ENCODE data around the gene CD14.
A peak's percentile ranks its signal among the peaks of the same experiment; 100 is the strongest.
"Not testable (repeated sequence)": the region's sequence is repeated elsewhere in the genome, so short reads cannot be mapped to it uniquely, and the experiment has no call there.

The CD14 gene

DNA sequence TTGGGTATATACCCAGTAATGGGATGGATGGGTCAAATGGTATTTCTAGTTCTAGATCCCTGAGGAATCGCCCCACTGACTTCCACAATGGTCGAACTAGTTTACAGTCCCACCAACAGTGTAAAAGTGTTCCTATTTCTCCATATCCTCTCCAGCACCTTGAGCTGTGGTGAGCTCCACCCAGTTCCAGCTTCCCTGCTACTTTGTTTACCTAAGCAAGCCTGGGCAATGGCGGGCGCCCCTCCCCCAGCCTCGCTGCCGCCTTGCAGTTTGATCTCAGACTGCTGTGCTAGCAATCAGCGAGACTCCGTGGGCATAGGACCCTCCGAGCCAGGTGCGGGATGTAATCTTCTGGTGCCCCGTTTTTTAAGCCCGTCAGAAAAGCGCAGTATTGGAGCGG, 39.9 kb downstream of the CD14 start:
- not testable (repeated sequence) for DNase-seq

DNA sequence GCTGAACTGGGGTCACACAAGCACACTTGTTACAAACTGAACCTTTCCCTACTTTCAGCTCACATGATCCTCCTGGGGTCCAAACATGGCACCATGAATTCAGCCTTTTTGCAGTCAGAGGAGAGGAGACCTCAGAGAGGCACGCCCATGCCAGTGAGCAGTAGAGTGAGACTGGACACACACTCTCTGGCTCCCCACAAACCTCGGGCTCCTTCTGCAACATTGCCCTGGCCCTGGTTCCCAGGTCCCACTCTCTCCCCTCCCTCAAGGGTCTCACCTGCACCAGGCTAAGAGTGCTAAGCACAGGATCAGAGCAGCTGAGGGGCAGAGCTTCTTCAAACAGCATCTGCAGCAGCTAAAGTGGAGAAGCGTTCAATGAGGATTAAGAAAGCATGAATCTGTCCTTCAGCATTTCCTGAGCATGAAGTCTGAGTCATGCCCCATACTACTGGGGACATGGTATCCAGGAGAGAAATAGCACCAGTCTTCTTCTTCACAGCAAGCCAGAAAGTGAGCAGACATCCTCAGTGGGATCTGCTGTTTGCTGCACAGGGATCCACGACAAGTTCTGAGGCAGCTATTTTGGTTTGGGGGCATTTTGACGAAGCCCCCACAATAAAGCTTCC, 41.1 kb downstream of the CD14 start:
- DNase-seq: peak in 1 of 2 experiments; percentile 17

DNA sequence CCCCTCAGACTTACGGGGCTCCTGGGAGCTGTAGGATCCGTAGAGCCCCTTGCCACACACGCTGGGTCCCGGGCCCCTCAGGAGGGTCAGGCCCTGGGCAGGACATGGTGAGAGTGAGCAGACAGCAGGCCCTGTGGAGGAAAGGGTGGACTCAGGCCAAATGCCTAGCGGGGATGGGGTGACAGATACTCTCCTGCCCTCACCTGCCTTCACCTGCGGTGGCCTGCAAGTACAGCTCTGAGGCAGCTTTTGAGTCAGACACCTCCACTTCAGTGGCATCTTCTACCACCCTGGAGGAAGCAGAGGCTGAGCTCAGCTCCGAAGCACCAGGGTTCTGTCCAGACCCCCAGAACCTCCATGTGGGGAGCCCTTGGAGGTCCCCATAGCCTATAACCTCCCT, 42.1 kb downstream of the CD14 start:
- DNase-seq: no peak

GRCh38 chr5:140588311-140589070, 44.5 kb downstream of the CD14 start:
- no peak for DNase-seq

DNA sequence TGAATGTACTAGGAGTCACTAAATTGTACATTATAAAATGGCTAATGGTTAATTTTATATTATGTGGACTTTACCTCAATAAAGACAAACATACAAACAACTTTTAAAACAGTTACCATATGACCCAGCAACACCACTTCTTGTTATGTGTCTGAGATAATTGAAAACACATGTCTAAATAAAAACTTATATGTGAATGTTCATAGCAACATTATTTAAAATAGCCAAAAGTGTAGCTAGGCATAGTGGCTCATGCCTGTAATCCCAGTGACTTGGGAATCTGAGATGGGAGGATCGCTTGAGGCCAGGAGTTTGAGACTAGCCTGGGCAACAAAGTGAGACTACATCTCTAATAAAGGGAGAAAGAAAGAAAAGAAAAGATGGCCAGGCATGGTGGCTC, 45.5 kb downstream of the CD14 start:
- DNase-seq: no peak

Measured in SW 1271 (cell line).